Measurements from ENCODE around the gene EPN3. TPM values are rescaled to one million over a fixed set of nuclear protein-coding genes. Genes with fewer than 3 reads are reported as not detected.

Gene EPN3
- total and polyA plus RNA-seq, 2 donors (not counting 1 experiment from before 2014, with no cell fraction given), result not detected

GRCh38 chr17:50529849-50530248, 2.7 kb upstream of the EPN3 start:
- no peak overlapping the region for H3K9ac ChIP-seq (ENCODE audit: low read length)
- POLR2A ChIA-PET, result no interaction called here
- H3K27me3 ChIP-seq (replicated peaks in 1 of 4; ENCODE audit: control extremely low read depth in 1 of 4, control insufficient read depth in 3 of 4, insufficient read depth in 4 of 4, low read length in 3 of 4), result peaks cover 0 to 62% (median 28%) of the 10 kb centered on the region in 4 experiments
- TF ChIP-seq EZH2 (IDR thresholded peaks at IDR 0.05; ENCODE audit: borderline replicate concordance, insufficient read depth, low read depth, low read length, poor library complexity, severe bottlenecking) (no peak), CTCF (IDR thresholded peaks at IDR 0.05) (no peak)
- peaks cover 0 to 4% (median 0%) of the 10 kb centered on the region in 3 donors for H3K9me3 ChIP-seq (ENCODE audit: control extremely low read depth in 1 of 3, control insufficient read depth in 2 of 3, insufficient read depth in 1 of 3, low read length in 2 of 3)
- peaks cover 12 to 15% of the 10 kb centered on the region in 2 donors for H3K4me1 ChIP-seq (ENCODE audit: control insufficient read depth in 2 of 2, insufficient read depth in 2 of 2, low read length in 2 of 2)
- no peak overlapping the region for H3K27ac Mint-ChIP-seq
- CTCF ChIA-PET, result no interaction called here
- no peaks in the 10 kb centered on the region for H4K20me1 ChIP-seq (ENCODE audit: control insufficient read depth, insufficient read depth, low read length, poor library complexity, severe bottlenecking)
- no peaks in the 10 kb centered on the region for H3K9me3 Mint-ChIP-seq (ENCODE audit: insufficient read depth)
- H3K79me2 ChIP-seq (ENCODE audit: control insufficient read depth, insufficient read depth, low read length), result no peaks in the 10 kb centered on the region
- no peak overlapping the region for H3K4me2 ChIP-seq (replicated peaks; ENCODE audit: low read depth, low read length, poor library complexity, severe bottlenecking)
- H3K4me3 Mint-ChIP-seq, result no peak overlapping the region
- intact Hi-C loops (cut with micrococcal nuclease), result no loop called here
- no peak for DNase-seq
- peaks cover 54% of the 10 kb centered on the region for H3K27me3 Mint-ChIP-seq
- H3K4me1 Mint-ChIP-seq, result peaks cover 9% of the 10 kb centered on the region
- H3K36me3 ChIP-seq (replicated peaks in 1 of 2; ENCODE audit: control extremely low read depth in 1 of 2, control insufficient read depth in 1 of 2, extremely low read depth in 1 of 2, insufficient read depth in 2 of 2, low read length in 1 of 2), result no peaks in the 10 kb centered on the region
- no peak overlapping the region for H3K4me3 ChIP-seq (ENCODE audit: control extremely low read depth in 1 of 5, extremely low read depth in 1 of 5, insufficient read depth in 1 of 5, low read depth in 2 of 5, low read length in 4 of 5)
- ATAC-seq (ENCODE audit: low read depth), result no peak
- H3K27ac ChIP-seq (ENCODE audit: low read length in 2 of 2), result no peak overlapping the region
- 91% methylated on average over 5 of the region's 7 CpGs for WGBS (ENCODE audit: insufficient coverage)
- no peak overlapping the region for H2AFZ ChIP-seq (ENCODE audit: insufficient read depth, low read depth, low read length, poor library complexity, severe bottlenecking)

GRCh38 chr17:50531428-50532025, 1.0 kb upstream of the EPN3 start:
- ATAC-seq (ENCODE audit: low read depth), result no peak
- Mint-ChIP-seq H3K4me1 (peaks cover 9% of the 10 kb centered on the region), H3K27ac (no peak overlapping the region), H3K9me3 (ENCODE audit: insufficient read depth) (no peaks in the 10 kb centered on the region), H3K4me3 (no peak overlapping the region), H3K27me3 (peaks cover 70% of the 10 kb centered on the region)
- Histone ChIP-seq H4K20me1 (ENCODE audit: control insufficient read depth, insufficient read depth, low read length, poor library complexity, severe bottlenecking) (no peaks in the 10 kb centered on the region), H3K27me3 (replicated peaks in 1 of 4; ENCODE audit: control extremely low read depth in 1 of 4, control insufficient read depth in 3 of 4, insufficient read depth in 4 of 4, low read length in 3 of 4) (peaks cover 0 to 66% (median 30%) of the 10 kb centered on the region in 4 experiments), H3K79me2 (ENCODE audit: control insufficient read depth, insufficient read depth, low read length) (no peaks in the 10 kb centered on the region), H3K4me1 (ENCODE audit: control insufficient read depth in 2 of 2, insufficient read depth in 2 of 2, low read length in 2 of 2) (peaks cover 12 to 15% of the 10 kb centered on the region in 2 donors), H3K9ac (ENCODE audit: low read length) (no peak overlapping the region), H3K27ac (ENCODE audit: low read length in 2 of 2) (no peak overlapping the region), H3K4me2 (replicated peaks; ENCODE audit: low read depth, low read length, poor library complexity, severe bottlenecking) (no peak overlapping the region), H3K36me3 (replicated peaks in 1 of 2; ENCODE audit: control extremely low read depth in 1 of 2, control insufficient read depth in 1 of 2, extremely low read depth in 1 of 2, insufficient read depth in 2 of 2, low read length in 1 of 2) (no peaks in the 10 kb centered on the region), H3K4me3 (ENCODE audit: control extremely low read depth in 1 of 5, extremely low read depth in 1 of 5, insufficient read depth in 1 of 5, low read depth in 2 of 5, low read length in 4 of 5) (no peak overlapping the region), H3K9me3 (ENCODE audit: control extremely low read depth in 1 of 3, control insufficient read depth in 2 of 3, insufficient read depth in 1 of 3, low read length in 2 of 3) (peaks cover 0 to 4% (median 0%) of the 10 kb centered on the region in 3 donors), H2AFZ (ENCODE audit: insufficient read depth, low read depth, low read length, poor library complexity, severe bottlenecking) (no peak overlapping the region)
- 77% methylated on average over 5 of the region's 6 CpGs for WGBS (ENCODE audit: insufficient coverage)
- DNase-seq, result no peak
- TF ChIP-seq CTCF (IDR thresholded peaks at IDR 0.05) (no peak), EZH2 (IDR thresholded peaks at IDR 0.05; ENCODE audit: borderline replicate concordance, insufficient read depth, low read depth, low read length, poor library complexity, severe bottlenecking) (no peak)
- CTCF ChIA-PET, result no interaction called here
- intact Hi-C loops (cut with micrococcal nuclease), result no loop called here
- POLR2A ChIA-PET, result no interaction called here

Data from B cell (primary cell).